Measurements from ENCODE around the gene C1QC.

DNA sequence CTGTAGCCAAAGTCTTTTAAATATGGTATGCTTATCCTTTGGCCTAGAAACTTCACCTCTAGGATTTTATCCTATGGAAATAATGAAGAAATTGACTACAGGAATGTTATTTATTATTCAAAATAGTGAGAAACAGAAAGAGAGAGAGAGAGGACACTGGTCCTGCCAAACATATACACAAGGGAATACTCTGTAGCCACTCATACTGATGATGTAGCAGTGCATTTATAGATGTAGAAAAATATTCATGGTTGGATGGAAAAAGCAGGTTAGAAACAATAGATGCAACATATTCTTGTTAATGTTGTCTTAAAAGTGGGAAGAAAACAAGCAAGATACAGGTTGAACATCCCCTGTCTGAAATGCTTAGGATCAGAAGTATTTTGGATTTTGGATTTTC is 45.0 kb downstream of the C1QC start:
- TF ChIP-seq NANOG (IDR thresholded peaks at IDR 0.05; ENCODE audit: borderline replicate concordance) (no peak), CREB1 (CRISPR knock-in tag; IDR thresholded peaks at IDR 0.05; ENCODE audit: low read depth) (no peak), EZH2 (IDR thresholded peaks at IDR 0.05; ENCODE audit: low read depth, unreplicated experiment) (no peak), CTCF (conservative IDR thresholded peaks at IDR 0.05; ENCODE audit: low read depth in 2 of 2) (no peak), EZH2phosphoT487 (IDR thresholded peaks at IDR 0.05; ENCODE audit: unreplicated experiment) (no peak), POLR2AphosphoS5 (IDR thresholded peaks at IDR 0.05; ENCODE audit: low read depth) (no peak), REST (IDR thresholded peaks at IDR 0.05; ENCODE audit: unreplicated experiment) (no peak)
- TF ChIP-seq, protein P1, sequence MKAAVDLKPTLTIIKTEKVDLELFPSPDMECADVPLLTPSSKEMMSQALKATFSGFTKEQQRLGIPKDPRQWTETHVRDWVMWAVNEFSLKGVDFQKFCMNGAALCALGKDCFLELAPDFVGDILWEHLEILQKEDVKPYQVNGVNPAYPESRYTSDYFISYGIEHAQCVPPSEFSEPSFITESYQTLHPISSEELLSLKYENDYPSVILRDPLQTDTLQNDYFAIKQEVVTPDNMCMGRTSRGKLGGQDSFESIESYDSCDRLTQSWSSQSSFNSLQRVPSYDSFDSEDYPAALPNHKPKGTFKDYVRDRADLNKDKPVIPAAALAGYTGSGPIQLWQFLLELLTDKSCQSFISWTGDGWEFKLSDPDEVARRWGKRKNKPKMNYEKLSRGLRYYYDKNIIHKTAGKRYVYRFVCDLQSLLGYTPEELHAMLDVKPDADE (IDR thresholded peaks at IDR 0.05), result no peak
